ENCODE data around the gene COMT. TPM values are rescaled to one million over a fixed set of nuclear protein-coding genes. Genes with fewer than 3 reads are reported as not detected.

COMT gene
- total RNA-seq, 1 experiment from 2014 or later = 30.8 TPM

DNA sequence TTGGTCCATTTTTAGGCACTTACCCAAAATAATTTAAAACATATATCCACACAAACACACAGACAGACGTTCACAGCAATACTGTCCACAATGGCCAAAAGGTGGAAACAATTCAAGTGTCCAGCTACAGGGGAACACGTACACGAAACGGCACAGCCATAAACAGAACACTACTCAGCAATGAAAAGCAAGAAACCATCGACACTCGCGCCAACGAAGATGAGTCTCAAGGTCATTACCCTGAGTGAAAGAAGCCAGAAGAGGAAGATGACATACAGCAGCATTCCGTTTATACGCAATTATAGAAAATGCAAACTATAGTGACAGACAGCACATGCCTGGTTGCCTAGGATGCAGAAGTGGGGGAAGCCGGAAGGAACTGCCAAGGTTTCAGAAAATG, 13.4 kb upstream of the COMT start:
- DNase-seq (ENCODE audit: low spot score) = no peak
- CTCF ChIA-PET = no interaction called here
- no peak for ATAC-seq
- TF ChIP-seq ZNF263 (CRISPR knock-in tag; IDR thresholded peaks at IDR 0.05; ENCODE audit: low read depth) (no peak), HMGA2 (CRISPR knock-in tag; IDR thresholded peaks at IDR 0.05) (no peak), ZNF396 (CRISPR knock-in tag; IDR thresholded peaks at IDR 0.05; ENCODE audit: borderline replicate concordance) (no peak), ZNF317 (CRISPR knock-in tag; IDR thresholded peaks at IDR 0.05; ENCODE audit: borderline replicate concordance, low read depth) (no peak), FOXK1 (CRISPR knock-in tag; IDR thresholded peaks at IDR 0.05) (no peak), EMX1 (CRISPR knock-in tag; IDR thresholded peaks at IDR 0.05) (no peak), OVOL2 (CRISPR knock-in tag; IDR thresholded peaks at IDR 0.05; ENCODE audit: borderline replicate concordance) (no peak), NFYB (CRISPR knock-in tag; conservative IDR thresholded peaks at IDR 0.05; ENCODE audit: low read depth) (no peak), ZNF423 (CRISPR knock-in tag; IDR thresholded peaks at IDR 0.05) (no peak)
- TF ChIP-seq, protein P1, sequence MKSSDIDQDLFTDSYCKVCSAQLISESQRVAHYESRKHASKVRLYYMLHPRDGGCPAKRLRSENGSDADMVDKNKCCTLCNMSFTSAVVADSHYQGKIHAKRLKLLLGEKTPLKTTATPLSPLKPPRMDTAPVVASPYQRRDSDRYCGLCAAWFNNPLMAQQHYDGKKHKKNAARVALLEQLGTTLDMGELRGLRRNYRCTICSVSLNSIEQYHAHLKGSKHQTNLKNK (CRISPR knock-in tag; IDR thresholded peaks at IDR 0.05) = no peak
- TF ChIP-seq, protein P2, sequence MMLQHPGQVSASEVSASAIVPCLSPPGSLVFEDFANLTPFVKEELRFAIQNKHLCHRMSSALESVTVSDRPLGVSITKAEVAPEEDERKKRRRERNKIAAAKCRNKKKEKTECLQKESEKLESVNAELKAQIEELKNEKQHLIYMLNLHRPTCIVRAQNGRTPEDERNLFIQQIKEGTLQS (CRISPR knock-in tag; conservative IDR thresholded peaks at IDR 0.05) = no peak
- TF ChIP-seq, protein P3, sequence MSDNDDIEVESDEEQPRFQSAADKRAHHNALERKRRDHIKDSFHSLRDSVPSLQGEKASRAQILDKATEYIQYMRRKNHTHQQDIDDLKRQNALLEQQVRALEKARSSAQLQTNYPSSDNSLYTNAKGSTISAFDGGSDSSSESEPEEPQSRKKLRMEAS (CRISPR knock-in tag; IDR thresholded peaks at IDR 0.05) = no peak
- TF ChIP-seq, protein P4, sequence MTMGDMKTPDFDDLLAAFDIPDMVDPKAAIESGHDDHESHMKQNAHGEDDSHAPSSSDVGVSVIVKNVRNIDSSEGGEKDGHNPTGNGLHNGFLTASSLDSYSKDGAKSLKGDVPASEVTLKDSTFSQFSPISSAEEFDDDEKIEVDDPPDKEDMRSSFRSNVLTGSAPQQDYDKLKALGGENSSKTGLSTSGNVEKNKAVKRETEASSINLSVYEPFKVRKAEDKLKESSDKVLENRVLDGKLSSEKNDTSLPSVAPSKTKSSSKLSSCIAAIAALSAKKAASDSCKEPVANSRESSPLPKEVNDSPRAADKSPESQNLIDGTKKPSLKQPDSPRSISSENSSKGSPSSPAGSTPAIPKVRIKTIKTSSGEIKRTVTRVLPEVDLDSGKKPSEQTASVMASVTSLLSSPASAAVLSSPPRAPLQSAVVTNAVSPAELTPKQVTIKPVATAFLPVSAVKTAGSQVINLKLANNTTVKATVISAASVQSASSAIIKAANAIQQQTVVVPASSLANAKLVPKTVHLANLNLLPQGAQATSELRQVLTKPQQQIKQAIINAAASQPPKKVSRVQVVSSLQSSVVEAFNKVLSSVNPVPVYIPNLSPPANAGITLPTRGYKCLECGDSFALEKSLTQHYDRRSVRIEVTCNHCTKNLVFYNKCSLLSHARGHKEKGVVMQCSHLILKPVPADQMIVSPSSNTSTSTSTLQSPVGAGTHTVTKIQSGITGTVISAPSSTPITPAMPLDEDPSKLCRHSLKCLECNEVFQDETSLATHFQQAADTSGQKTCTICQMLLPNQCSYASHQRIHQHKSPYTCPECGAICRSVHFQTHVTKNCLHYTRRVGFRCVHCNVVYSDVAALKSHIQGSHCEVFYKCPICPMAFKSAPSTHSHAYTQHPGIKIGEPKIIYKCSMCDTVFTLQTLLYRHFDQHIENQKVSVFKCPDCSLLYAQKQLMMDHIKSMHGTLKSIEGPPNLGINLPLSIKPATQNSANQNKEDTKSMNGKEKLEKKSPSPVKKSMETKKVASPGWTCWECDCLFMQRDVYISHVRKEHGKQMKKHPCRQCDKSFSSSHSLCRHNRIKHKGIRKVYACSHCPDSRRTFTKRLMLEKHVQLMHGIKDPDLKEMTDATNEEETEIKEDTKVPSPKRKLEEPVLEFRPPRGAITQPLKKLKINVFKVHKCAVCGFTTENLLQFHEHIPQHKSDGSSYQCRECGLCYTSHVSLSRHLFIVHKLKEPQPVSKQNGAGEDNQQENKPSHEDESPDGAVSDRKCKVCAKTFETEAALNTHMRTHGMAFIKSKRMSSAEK (CRISPR knock-in tag; IDR thresholded peaks at IDR 0.05; ENCODE audit: borderline replicate concordance) = no peak
- TF ChIP-seq, protein P5, sequence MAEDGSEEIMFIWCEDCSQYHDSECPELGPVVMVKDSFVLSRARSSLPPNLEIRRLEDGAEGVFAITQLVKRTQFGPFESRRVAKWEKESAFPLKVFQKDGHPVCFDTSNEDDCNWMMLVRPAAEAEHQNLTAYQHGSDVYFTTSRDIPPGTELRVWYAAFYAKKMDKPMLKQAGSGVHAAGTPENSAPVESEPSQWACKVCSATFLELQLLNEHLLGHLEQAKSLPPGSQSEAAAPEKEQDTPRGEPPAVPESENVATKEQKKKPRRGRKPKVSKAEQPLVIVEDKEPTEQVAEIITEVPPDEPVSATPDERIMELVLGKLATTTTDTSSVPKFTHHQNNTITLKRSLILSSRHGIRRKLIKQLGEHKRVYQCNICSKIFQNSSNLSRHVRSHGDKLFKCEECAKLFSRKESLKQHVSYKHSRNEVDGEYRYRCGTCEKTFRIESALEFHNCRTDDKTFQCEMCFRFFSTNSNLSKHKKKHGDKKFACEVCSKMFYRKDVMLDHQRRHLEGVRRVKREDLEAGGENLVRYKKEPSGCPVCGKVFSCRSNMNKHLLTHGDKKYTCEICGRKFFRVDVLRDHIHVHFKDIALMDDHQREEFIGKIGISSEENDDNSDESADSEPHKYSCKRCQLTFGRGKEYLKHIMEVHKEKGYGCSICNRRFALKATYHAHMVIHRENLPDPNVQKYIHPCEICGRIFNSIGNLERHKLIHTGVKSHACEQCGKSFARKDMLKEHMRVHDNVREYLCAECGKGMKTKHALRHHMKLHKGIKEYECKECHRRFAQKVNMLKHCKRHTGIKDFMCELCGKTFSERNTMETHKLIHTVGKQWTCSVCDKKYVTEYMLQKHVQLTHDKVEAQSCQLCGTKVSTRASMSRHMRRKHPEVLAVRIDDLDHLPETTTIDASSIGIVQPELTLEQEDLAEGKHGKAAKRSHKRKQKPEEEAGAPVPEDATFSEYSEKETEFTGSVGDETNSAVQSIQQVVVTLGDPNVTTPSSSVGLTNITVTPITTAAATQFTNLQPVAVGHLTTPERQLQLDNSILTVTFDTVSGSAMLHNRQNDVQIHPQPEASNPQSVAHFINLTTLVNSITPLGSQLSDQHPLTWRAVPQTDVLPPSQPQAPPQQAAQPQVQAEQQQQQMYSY (CRISPR knock-in tag; IDR thresholded peaks at IDR 0.05) = no peak
- TF ChIP-seq, protein P6, sequence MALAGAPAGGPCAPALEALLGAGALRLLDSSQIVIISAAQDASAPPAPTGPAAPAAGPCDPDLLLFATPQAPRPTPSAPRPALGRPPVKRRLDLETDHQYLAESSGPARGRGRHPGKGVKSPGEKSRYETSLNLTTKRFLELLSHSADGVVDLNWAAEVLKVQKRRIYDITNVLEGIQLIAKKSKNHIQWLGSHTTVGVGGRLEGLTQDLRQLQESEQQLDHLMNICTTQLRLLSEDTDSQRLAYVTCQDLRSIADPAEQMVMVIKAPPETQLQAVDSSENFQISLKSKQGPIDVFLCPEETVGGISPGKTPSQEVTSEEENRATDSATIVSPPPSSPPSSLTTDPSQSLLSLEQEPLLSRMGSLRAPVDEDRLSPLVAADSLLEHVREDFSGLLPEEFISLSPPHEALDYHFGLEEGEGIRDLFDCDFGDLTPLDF (CRISPR knock-in tag; IDR thresholded peaks at IDR 0.05) = no peak
- H3K9me3 Mint-ChIP-seq = no peaks in the 10 kb centered on the region
- no peak overlapping the region for H3K27ac Mint-ChIP-seq
- H3K27me3 Mint-ChIP-seq (ENCODE audit: low read depth) = no peaks in the 10 kb centered on the region; the same call in 1 of the 2 replicates
- no peaks in the 10 kb centered on the region for H3K36me3 Mint-ChIP-seq
- POLR2A ChIA-PET = no interaction called here
- no peak overlapping the region for H3K4me3 Mint-ChIP-seq
- no peaks in the 10 kb centered on the region for H3K4me1 Mint-ChIP-seq

All from WTC11 (cell line).